GM19238 (cell line): ENCODE measurements around the gene TMEM18.

Experiments
- DNase-seq: peaks from one replicate; pipeline ENCODE4 v3.0.0; 2011; ENCODE audit warnings: low spot score; ENCODE audit not compliant: insufficient read length

TMEM18 gene

DNA sequence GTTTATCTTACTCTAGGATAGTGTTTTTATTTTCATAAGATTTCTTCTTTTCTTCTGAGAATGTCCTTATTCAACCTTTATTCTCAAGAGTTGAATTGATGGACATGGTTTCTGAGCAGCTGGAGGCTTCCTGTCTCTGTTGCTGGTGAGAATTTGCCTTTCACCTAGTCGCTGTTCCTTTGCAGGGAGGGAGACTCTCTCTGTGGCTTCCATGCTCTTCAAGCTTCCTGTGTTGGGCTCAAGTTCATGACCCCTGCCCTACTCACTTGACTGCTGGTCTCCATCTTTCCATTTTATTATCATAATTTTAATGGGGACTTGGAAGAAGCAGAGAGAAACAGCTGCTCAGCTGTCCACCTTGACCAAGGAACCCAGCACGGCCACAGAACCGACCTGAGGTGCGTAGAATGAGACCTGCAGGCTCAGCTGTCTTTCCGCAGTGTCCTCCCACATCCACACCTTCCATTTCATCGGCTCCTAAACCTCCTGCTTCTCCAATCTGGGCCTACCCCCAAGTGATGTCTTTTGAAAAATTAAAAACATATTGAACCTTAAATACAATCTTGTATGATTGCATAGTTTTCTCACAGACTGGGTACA, 24.2 kb downstream of the TMEM18 start:
- no peak for DNase-seq

DNA sequence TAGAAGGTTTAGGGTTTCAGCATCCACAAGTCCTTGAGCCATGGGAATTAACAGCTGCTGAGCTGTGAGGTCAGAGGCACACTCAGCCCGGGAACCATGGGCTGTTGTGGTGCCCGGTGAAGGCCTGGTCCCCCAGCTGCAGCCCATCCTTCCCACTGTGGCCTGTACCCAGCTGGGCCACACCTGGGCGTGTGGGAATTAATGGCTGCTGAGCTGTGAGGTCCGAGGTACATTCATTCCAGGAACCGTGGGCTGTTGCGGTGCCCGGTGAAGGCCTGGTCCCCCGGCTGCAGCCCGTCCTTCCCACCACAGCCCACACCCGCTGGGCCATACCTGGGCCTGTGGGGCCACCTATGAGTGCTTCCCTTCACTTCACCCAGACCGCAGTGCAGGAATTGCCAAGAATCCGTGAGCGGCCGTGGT, 25.2 kb downstream of the TMEM18 start:
- DNase-seq, result no peak

DNA sequence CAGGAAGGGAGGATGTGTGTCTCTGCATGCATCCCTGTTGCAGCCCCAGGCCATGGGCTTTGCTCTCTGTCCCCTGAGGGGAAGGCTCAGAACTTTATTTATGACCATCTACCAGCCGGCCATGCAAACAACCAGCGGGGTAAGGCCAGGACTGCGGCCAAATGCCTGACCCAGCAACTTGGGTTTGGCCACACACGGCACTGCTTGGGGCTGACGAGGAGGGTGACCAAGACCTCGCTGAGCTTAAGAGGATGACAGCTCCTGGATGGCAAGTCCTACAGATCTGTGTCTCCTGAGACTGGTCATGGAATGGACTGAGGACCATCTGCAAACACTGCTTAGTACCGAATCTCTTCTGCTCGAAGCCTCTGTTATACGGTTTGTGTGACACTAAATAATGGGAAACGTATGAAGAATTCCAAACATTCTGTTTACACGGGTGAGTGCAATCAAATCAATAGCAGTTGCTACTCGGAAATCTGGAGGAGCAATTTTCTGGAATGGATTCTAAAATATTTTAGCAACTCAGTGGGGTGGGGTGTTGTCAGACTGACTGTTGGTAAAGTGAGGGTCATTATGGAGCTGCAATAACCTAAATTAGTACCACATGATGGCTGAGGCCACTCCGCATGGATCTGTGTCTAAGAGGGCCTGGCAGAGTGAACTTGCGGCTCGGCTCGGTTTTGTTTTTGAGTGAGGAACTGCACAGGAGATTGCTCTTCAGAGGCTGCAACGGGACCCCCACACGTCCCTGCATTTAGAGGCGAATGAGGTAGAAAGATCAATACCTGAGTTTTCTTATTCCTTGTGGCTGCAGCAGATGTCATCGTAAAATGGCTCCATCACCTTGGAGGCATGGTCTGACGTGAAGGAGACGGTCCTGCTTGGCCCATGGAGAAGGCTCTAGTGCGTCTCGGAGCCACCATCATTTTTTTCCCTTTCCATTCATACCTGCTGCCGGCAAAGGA, 26.6 kb downstream of the TMEM18 start:
- no peak for DNase-seq

DNA sequence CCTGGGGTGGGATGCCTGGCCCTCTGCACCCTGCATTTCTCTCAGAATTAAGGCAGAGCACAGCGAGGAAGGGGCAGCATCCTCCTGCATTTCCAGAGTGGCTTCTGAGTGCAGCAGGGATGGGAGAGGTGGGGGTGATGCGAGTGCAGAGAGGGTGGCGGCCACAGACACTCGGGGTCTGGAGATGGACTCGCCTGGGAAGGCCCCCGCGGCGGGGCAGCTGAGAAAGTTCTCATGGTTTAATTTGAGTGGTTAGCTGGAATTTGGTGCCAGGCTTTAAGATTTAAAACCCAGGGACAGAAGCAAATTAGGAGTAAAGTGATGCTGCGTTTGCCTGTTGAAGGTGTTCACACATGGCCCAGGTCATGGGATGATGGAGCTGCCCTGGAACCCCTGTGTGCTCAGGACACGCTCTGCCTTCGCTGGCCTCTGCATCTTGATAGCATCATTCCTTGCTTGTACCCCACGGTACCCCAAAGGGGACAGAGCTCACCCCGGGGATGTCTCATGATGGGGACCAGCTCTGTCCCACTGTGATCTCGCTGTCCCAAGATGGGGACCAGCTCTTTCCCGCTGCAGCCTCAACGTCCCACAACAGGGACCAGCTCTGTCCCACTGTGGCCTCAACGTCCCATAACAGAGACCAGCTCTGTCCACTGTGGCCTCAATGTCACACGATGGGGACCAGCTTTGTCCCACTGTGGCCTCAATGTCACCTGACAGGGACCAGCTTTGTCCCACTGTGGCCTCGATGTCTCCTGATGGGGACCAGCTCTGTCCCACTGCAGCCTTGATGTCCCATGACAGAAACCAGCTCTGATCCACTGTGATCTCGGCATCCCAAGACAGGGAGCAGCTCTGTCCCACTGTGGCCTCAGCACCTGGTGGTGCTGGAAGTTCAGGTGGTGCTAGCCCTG, 27.5 kb downstream of the TMEM18 start:
- DNase-seq, result no peak

DNA sequence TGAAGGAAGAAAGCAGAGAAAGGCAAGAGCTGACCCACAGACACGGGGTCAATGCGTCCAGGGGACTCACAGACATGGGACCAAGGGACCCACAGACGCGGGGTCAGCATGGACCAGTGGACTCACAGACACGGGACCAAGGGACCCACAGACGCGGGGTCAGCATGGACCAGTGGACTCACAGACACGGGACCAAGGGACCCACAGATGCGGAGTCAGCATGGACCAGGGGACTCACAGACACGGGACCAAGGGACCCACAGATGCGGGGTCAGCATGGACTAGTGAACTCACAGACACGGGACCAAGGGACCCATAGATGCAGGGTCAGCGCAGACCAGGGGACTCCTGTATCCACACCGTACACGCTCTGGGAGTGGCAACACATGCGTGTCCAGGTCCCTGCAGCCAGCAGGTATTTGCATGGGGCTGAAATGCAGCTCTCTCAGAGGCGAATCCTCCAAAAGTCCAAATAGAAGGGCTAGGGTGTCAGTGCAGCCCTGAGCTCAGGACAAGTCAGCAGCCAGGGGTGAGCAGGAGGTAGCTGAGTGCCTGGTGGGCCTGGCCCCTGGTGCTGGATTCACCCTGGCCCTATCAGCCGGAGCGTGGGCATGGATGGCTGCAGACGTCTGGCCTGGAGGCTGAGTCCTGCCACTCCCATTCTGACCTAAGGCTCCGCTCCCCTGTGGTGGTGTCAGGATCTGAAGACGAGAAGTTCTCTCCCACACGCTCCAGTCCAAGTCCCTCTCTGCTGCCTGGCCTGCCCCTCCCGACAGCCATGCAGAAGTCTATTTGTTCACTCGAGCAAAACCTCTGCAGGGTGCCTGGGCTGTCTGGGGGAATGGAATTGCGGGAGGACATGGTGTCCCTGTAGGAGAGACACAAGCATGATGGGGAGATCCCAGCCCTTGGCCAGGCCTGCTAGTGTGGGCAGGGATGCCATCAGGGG, 28.5 kb downstream of the TMEM18 start:
- no peak for DNase-seq

DNA sequence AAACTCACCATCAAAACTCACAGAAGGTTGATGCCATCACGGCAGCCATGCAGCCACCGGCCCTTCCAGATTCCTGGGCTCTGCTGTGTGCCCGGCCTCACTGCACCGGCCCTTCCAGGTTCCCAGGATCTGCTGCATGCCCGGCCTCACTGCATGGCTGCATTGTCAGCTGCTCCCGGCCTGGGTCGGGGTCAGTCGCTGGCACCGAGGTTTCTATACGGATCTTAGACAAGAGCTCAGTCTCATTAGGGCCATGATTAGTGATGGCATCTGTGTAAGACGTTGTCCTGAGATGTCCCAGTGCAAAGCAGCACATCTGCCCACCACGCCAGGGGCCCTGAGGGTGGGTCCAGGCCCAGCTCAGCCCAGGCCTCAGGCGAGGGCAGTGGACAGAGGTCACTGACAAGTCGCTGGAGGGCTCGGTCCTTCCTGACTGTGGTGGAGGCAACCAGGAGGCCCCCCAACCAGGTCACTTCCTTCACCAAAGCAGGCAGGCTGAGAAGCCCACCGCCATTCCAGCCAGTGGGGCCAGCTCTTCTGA, 29.4 kb downstream of the TMEM18 start:
- no peak for DNase-seq

DNA sequence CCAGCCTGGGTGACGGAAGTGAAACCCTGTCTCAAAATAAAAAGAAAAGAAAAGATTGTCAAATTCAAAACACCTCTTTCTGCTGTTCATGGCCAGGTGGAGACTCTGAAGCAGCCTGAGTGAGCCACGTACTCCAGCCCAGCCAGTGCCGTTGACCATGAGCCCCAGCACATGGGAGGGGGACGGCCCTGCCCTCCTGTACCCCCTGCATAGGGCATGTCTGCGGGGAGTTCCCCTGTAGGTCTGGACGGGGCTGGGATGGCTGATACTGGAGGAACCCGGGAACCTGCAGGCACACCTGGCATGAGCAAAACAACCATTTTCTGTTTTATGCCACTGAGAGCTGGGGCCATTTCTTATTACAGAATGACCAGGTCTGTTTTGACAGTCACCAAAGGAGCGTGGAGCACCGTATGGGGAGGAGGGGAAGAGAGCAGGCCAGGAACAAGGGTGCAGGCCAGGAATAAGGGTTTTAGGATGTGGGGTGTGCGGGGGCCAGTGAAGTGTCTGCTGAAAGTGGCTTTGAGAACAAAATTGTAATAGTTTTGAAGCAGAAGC, 30.1 kb downstream of the TMEM18 start:
- no peak for DNase-seq

DNA sequence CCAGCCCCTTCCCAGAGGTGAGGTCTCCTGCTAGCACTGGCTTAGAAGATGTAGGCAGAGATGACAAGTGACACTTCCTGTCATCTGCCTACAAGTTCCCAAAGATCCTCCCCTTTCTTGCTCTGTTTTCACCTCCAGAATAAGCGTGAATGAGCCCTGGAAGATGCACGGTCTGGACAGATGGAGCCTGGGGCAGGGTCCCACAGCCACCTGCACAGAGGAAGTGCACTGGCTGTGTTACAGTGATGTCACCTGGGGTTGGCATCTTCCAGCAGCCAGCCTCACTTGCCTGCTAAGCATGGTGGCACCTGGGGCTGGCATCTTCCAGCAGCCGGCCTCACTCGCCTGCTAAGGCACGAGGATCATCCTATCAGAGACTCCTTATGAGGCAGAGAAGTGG, 32.3 kb downstream of the TMEM18 start:
- no peak for DNase-seq

DNA sequence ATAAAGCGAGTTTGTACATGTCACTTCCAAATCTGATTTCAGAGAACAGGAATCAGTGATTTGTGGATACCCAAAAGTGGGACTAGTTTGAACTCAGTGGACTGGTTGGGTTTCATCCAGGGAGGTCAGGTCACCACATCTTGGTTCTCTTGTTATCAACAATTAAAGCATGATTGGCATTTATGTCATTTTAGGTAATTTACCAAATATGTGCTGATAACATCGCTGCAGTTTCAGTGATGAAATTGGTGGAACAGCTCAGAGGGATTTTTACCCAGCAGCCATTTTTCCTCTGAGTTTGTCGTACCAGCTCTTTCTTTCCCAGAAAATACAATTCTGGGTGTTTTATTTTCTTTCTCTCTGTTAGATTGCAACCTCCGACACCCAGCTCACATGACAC, 33.4 kb downstream of the TMEM18 start:
- no peak for DNase-seq

DNA sequence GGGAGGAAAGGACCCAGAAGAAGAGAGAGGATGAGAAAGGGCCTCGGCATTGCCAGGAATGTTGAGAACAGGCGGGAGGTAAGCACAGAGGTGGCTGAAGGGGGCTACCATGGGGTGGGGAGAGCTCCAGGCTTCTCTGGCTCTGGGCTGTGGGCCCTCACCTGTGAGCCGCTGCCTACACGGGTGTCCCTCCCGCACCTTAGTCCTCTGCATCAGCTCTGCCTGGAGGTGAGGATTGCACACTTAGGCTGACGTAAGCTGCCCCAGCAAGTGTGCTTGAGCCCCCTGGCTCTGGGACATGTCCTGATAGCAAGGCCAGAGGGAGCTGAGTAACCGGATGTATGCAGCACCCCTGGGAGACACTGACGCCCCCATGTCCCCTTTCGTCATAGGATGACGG, 33.9 kb downstream of the TMEM18 start:
- DNase-seq, result no peak

DNA sequence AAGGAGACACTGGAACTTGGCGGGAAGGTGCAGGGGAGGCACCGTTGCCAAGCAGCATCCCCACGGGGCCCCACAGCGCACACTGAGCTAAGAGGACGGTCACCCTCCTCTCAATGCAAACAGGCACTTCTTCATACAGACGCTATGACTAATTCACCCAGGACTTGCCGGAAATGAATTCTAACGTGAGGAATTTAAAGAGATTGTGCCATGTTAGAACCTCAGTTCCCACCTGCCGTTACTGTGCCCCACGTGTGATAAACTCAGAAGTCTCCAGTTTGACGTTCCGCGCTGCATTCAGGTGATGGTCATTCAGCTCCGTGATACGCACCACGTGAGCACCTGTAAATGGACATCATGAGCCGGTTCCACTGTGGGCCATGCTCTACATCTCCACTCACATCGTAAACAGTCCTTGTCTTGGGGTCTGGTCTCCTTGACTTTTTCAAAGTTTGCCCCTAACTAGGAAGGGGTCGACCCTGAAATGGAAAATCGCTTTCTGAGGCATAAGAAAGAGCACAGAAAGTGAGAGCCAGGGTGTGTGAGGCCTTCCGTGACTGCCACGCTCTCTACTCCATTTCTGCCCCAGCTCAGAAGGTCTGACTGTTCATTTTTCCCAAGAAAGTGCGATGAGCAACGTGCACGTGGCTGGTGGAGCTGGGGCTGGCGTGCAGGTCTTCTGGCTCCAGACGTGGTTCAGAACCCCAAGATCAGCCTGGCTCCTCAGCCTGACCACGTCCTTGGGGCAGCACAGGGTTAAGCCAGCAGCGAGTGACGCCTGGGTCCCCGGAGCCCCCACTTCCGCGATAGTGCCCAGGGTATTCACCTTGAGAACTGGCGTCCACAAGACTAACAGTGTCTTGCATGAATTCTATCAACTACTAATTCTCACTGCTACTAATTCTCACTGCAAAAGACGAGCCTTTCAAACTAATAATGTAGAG, 35.1 kb downstream of the TMEM18 start:
- DNase-seq, result no peak

DNA sequence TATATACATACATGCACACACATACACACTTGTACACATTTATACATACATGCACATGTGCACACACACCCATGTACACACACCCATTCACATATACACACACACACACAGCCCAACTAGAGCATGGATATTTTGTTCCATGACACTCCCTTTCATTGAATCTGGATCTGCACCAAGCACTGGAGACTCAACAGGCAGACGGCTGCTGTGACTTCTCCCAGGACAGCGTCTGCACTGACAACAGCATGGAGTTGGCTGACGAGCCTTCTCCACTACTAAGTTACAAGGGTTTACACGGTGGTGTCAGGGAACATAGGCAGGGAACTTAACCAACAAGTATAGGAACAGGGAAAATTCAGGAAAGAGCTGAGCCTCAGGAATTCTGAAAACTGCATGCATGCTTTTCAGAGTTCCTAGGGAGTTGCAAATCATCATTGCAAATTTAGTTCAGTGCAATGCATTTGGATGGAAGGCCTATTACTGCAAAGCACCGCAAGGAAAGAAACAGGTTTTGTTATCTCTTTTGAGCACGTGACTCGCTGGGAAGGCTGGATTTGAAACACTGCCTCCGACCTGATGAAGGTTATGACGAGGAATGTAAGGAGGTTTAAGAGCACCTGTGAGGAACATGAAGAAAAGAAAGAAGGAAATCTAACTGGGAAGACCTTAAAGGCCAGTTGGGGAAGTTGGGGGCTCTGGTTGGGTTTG, 35.9 kb downstream of the TMEM18 start:
- no peak for DNase-seq

DNA sequence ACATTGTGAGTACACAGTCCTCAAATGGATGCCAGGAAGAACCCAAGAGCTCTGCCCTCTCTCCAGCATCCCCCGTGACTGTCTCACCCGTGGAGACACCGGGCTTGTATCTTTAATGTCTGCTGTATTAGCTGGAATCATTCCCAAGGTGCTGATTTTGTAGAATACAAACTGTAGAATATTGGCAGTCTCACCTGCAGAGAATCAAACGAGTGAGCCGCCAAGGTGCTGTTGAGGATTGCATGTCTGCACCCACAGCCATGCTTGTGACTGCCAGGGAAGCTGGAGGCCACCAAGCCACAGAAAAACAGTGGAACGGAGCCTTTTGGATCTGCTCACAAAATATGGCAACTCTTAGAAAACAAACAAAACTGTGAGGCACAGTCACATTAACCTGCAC, 37.5 kb downstream of the TMEM18 start:
- DNase-seq, result no peak

DNA sequence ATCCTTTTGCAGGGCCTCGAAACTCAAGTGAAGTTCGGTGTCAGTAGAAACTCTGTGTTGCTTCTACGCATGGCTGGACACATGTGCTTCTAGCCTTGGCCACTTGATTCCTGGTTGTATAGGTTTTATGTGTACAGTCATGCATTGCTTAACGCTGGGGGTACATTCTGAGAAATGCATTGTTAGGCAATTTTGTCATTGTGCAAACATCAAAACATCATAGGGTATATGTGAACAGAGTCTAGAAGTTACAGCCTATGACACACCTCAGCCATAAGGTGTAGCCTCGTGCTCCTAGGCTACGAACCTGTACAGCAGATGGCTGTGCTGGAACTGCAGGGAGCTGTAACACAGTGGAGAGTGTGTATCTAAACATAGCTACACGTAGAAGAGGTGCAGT, 39.4 kb downstream of the TMEM18 start:
- no peak for DNase-seq

DNA sequence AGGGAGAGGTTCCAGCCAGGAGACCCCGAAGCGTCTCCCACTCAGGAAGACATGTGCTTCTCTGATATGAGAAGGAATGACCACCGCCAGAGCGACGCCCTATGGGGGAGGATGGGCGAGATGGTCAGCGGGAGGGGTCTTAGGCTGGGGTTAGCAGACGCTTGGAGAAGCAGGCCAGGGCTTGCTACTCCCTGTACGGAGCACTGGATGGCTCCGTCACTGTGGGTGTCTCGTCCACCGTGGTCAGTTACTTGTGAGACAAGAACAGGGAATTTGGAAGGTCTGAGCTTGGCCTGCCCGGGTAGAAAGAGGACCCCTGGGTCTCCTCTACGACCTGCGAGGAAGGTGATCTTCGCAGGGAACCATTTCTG, 39.8 kb downstream of the TMEM18 start:
- no peak for DNase-seq

DNA sequence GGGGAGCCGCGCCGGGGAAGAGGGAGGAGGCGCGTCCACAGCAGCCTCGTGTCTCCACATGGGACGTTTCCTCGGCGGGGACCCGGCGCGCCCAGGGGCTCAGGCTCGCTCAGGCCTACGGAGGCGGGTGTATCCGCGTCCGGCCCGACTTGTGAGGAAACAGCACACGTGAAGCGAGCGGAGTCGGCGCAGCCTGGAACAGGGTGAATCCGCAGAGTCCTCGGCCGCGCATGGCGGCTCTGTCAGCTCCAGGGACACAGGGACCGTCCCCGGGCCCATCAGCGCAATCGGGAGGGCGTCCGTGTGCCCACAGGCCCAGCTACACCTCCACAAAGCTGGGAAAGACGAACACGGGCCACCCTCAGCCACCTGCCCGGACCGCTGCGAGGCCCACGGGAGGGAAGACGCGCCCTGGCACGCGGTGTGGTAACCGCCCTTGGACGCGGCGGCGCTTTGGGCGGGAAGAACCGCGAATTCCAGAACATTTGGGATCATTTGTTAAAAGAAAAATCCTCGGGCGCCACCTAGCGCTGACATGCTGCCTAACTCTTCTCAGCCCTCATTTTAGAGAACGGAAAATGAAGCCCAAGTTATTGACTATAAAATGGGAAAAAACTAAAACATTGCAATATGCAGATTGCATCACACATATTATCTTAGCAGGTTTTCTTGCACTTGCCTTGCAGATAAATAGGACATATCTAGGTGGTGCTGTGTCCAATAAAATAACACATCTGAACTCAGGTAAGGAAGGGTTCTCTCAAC, 40.4 kb downstream of the TMEM18 start:
- DNase-seq, result peak; percentile 19
